Measurements from ENCODE around the gene FBXO42.
"Not testable (repeated sequence)": the region's sequence is repeated elsewhere in the genome, so short reads cannot be mapped to it uniquely, and the experiment has no call there.

The FBXO42 gene

DNA sequence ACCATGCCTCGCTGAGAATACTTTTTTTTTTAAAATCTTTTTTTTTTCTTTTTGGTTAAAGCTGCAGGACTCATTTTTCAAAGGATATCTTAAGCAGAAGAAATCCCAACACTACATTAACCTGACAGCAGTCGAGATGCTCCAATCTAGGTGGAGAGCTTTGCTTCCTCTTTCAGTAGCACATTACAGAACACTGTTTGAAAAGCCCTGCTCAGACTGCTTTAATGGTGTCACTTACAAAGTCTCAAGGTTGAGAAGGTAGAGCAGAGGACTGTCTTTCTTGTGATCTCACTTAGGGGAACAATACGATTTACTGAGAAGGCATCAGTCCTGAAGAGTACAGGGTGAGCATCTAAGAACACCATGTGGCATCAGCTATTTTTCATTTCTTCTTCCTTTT is 94.3 kb downstream of the FBXO42 start:
- no peak for DNase-seq (ENCODE audit: low read depth)
- TF ChIP-seq CTCF (IDR thresholded peaks at IDR 0.05; ENCODE audit: low read depth, low read length, missing control alignments), result no peak
- no peak overlapping the region for H3K4me3 ChIP-seq (ENCODE audit: low read depth, low read length)
- in situ Hi-C loops (cut with HindIII; ENCODE audit: low sequenced_read_pairs), result no loop called here

DNA sequence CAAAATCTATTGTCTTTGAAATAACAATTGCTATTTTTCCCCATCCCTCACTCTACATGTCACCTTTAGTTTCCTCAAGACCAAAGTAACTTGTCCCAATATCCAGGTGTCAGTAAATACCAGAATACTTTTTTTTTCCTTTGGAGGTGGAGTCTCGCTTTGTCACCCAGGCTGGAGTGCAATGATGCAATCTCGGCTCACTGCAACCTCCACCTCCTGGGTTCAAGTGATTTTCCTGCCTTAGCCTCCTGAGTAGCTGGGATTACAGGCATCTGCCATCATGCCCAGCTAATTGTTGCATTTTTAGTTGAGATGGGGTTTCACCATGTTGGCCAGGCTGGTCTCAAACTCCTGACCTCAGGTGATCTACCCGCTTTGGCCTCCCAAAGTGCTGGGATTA is 94.7 kb downstream of the FBXO42 start:
- in situ Hi-C loops (cut with HindIII; ENCODE audit: low sequenced_read_pairs); H3K4me3 ChIP-seq (ENCODE audit: low read depth, low read length); DNase-seq (ENCODE audit: low read depth): not testable (repeated sequence)

GRCh38 chr1:16256478-16256877 is 95.8 kb downstream of the FBXO42 start:
- TF ChIP-seq CTCF (IDR thresholded peaks at IDR 0.05; ENCODE audit: low read depth, low read length, missing control alignments), result no peak
- in situ Hi-C loops (cut with HindIII; ENCODE audit: low sequenced_read_pairs), result no loop called here
- no peak for DNase-seq (ENCODE audit: low read depth)
- H3K4me3 ChIP-seq (ENCODE audit: low read depth, low read length), result no peak overlapping the region

DNA sequence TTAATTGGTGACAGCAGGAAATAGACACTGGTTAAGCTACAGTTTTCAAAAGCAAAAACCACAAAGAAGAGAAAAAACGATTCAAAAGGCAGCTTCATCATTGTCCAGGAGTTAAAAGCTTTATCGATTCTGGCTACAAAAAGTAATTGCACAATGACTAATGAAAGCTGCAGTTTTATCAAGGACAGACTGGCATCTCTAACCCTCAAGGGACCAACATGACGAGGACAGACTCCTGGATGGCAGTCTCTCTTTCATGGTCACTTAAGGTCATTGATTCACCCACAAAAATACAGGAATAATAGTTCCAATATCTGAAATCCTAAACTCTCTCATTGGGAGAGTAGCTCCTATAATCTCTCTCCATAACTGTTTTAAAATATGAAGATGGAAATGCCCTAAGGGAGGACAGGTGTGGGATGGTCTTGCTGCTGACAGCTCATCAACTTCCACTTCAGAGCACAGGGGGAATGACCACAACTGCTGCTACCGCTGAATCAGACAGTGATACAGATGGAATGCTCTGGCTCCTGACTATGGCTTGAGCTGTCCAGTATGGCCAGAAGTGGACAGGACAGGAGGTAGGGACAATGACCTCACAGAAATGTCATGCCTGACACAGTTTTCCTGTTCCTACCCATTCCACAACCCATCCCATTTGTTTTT is 97.9 kb downstream of the FBXO42 start:
- TF ChIP-seq CTCF (IDR thresholded peaks at IDR 0.05; ENCODE audit: low read depth, low read length, missing control alignments), result no peak
- H3K4me3 ChIP-seq (ENCODE audit: low read depth, low read length), result no peak overlapping the region
- in situ Hi-C loops (cut with HindIII; ENCODE audit: low sequenced_read_pairs), result no loop called here
- no peak for DNase-seq (ENCODE audit: low read depth)

- TF ChIP-seq CTCF (IDR thresholded peaks at IDR 0.05; ENCODE audit: low read depth, low read length, missing control alignments), result no peak
- no peak overlapping the region for H3K4me3 ChIP-seq (ENCODE audit: low read depth, low read length)
- DNase-seq (ENCODE audit: low read depth), result no peak
- in situ Hi-C loops (cut with HindIII; ENCODE audit: low sequenced_read_pairs), result no loop called here
Observed at GRCh38 chr1:16253332-16253922, 98.9 kb downstream of the FBXO42 start.

DNA sequence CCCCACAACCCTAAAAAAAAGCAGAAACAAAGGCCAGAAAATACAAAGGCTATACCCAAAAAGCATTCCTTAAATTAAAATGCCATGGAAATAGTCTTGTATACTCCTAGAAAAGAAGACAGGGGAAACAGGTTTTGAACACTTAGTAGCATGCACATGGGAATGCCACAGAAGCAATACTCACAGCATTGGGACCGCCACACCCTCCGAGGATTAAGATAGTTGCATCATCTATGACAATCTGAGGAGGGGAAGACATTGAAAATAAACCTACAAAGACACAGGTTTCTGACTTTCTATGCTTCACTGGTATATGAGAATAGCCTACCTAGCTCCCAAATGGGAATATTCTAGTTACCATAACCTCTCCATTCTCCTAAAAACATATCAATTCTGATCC is 99.4 kb downstream of the FBXO42 start:
- in situ Hi-C loops (cut with HindIII; ENCODE audit: low sequenced_read_pairs), result no loop called here
- no peak for DNase-seq (ENCODE audit: low read depth)
- TF ChIP-seq CTCF (IDR thresholded peaks at IDR 0.05; ENCODE audit: low read depth, low read length, missing control alignments), result no peak
- H3K4me3 ChIP-seq (ENCODE audit: low read depth, low read length), result no peak overlapping the region

- no peak overlapping the region for H3K4me3 ChIP-seq (ENCODE audit: low read depth, low read length)
- no peak for TF ChIP-seq CTCF (IDR thresholded peaks at IDR 0.05; ENCODE audit: low read depth, low read length, missing control alignments)
- in situ Hi-C loops (cut with HindIII; ENCODE audit: low sequenced_read_pairs), result no loop called here
- no peak for DNase-seq (ENCODE audit: low read depth)
Observed at GRCh38 chr1:16251381-16251780, 100.9 kb downstream of the FBXO42 start.
